CD4-positive, alpha-beta T cell (primary cell): ENCODE data around the gene HERC5. TPM values are rescaled to one million over a fixed set of nuclear protein-coding genes. Genes with fewer than 3 reads are reported as not detected.

ENCODE experiments used
- ATAC-seq: fragments of 200-7000 bp; cut with Tn5 transposase; one replicate; pipeline ENCODE4 v1.10.0; 2022; ENCODE audit warnings: mild to moderate bottlenecking; ENCODE audit not compliant: poor library complexity
- CTCF ChIA-PET: fragments of 350-600 bp; sonication (Branson Sonifier 250); formaldehyde crosslinking; loops from one replicate; lab custom pipeline; 2021; ENCODE audit warnings: antibody characterized with exemption, inconsistent platforms; lab: Charles Lee
- POLR2A ChIA-PET: fragments of 350-600 bp; sonication (Branson Sonifier 250); formaldehyde crosslinking; loops from one replicate; lab custom pipeline; 2021; ENCODE audit warnings: antibody characterized with exemption, inconsistent platforms; lab: Charles Lee
- DNase-seq, 14 experiments: peaks; one replicate each; pipeline ENCODE4 v3.0.0-alpha.2; 2013 to 2020; ENCODE audit warnings: mixed read lengths in 2 of 14
- H3K27ac ChIP-seq, 2 donors: one replicate each; pipeline versions ENCODE4 v1.5.1 to v1.7.0; 2013; ENCODE audit warnings: low read length in 2 of 2, low read depth in 1 of 2, mild to moderate bottlenecking in 1 of 2
- H3K27me3 ChIP-seq, 2 experiments: 1 replicate in 1 of 2; 2 replicates in 1 of 2; pipeline versions ENCODE4 v1.6.1 to v1.7.0; 2013; ENCODE audit warnings: low read length in 2 of 2, control low read depth in 1 of 2, mild to moderate bottlenecking in 1 of 2, moderate library complexity in 1 of 2; ENCODE audit not compliant: insufficient read depth in 2 of 2, control insufficient read depth in 1 of 2
- H3K36me3 ChIP-seq: one replicate; pipeline ENCODE4 v1.6.1; 2013; ENCODE audit warnings: low read length, control low read depth; ENCODE audit not compliant: insufficient read depth
- H3K4me1 ChIP-seq: one replicate; pipeline ENCODE4 v1.6.1; 2013; ENCODE audit warnings: low read length, control low read depth; ENCODE audit not compliant: insufficient read depth
- H3K4me3 ChIP-seq: one replicate; pipeline ENCODE4 v1.5.1; 2013; ENCODE audit warnings: mild to moderate bottlenecking, low read length, moderate library complexity
- H3K9me3 ChIP-seq, 2 experiments: 1 replicate in 1 of 2; 2 replicates in 1 of 2; pipeline versions ENCODE4 v1.6.1 to v1.7.0; 2013; ENCODE audit warnings: low read length in 2 of 2, mild to moderate bottlenecking in 2 of 2, control low read depth in 1 of 2, moderate library complexity in 1 of 2; ENCODE audit not compliant: control insufficient read depth in 1 of 2, insufficient read depth in 1 of 2
- H3K27ac Mint-ChIP-seq: one replicate; pipeline ENCODE4 v1.8.0; 2020; ENCODE audit warnings: mixed read lengths
- H3K27me3 Mint-ChIP-seq: one replicate; pipeline ENCODE4 v1.8.0; 2021; ENCODE audit warnings: mixed read lengths
- H3K36me3 Mint-ChIP-seq: one replicate; pipeline ENCODE4 v1.8.0; 2021; ENCODE audit warnings: low read depth, mixed read lengths
- H3K4me1 Mint-ChIP-seq: one replicate; pipeline ENCODE4 v1.8.0; 2021; ENCODE audit warnings: low read depth, mixed read lengths
- H3K4me3 Mint-ChIP-seq: one replicate; pipeline ENCODE4 v1.8.0; 2020; ENCODE audit warnings: mild to moderate bottlenecking, mixed read lengths
- H3K9me3 Mint-ChIP-seq: one replicate; pipeline ENCODE4 v1.8.0; 2020; ENCODE audit warnings: mixed read lengths
- CTCF ChIP-seq: fragments of 200-600 bp; IDR thresholded peaks from one replicate; pipeline ENCODE4 v1.8.0; 2022; ENCODE audit warnings: antibody characterized with exemption, mild to moderate bottlenecking
- intact Hi-C, 2 experiments: fragments of 100-400 bp; cut with DNase I in 1 of 2; cut with micrococcal nuclease in 1 of 2; formaldehyde crosslinking; loops; one replicate each; pipeline versions ENCODE4 v1.15.1 to v1.9.0; 2023 to 2025; cut with DNase I, micrococcal nuclease
- total RNA-seq, 174 experiments: library from RNA in 2 of 174; stranded (reverse) in 2 of 174; gene quantifications; one replicate each; pipeline ENCODE4 v1.2.3 and lab custom pipeline; 2021 to 2026

HERC5 gene
- total RNA-seq, 2 experiments from 2014 or later, result 23.6 to 23.9 TPM

- peak in 9 of 14 experiments; percentile 3 to 58 (median 31) for DNase-seq
- peak overlapping the region; percentile 85 for H3K4me3 ChIP-seq
- peak overlapping the region; percentile 85 for H3K27ac Mint-ChIP-seq
- no peaks in the 10 kb centered on the region for H3K9me3 Mint-ChIP-seq
- TF ChIP-seq CTCF, result no peak
- H3K27ac ChIP-seq, result no peak overlapping the region
- peaks cover 49% of the 10 kb centered on the region for H3K4me1 Mint-ChIP-seq
- no peaks in the 10 kb centered on the region for H3K9me3 ChIP-seq
- H3K27me3 Mint-ChIP-seq, result no peaks in the 10 kb centered on the region
- H3K36me3 Mint-ChIP-seq, result peaks cover 24% of the 10 kb centered on the region
- CTCF ChIA-PET, result interaction anchor here (1.1 to 1.6 kb wide), 3 partner anchors 12 to 79 kb away, joined by 3 to 5 read pairs (median 4); partner anchors contain the start of gene HERC6
- intact Hi-C loops, result loop anchor here (1.0 to 10.0 kb wide), 6 partner anchors 65 to 1523 kb away; partner anchors contain the start of genes PPM1K (in 2 of the 2), AFF1 (in 1 of the 2), HERC3 (in 1 of the 2) and HERC6 (in 1 of the 2)
- no peaks in the 10 kb centered on the region for H3K36me3 ChIP-seq
- H3K4me3 Mint-ChIP-seq, result peak overlapping the region; percentile 96
- no peaks in the 10 kb centered on the region for H3K27me3 ChIP-seq
- peak; percentile 58 for ATAC-seq
- peaks cover 20% of the 10 kb centered on the region for H3K4me1 ChIP-seq
- POLR2A ChIA-PET, result interaction anchor here (0.7 to 4.6 kb wide), 28 partner anchors 8 to 1523 kb away, joined by 3 to 155 read pairs (median 5); partner anchors contain the start of genes AFF1, HERC3, HERC6 and PPM1K
These were observed 586 bp downstream of the HERC5 start for GRCh38 chr4:88457307-88458103.

DNA sequence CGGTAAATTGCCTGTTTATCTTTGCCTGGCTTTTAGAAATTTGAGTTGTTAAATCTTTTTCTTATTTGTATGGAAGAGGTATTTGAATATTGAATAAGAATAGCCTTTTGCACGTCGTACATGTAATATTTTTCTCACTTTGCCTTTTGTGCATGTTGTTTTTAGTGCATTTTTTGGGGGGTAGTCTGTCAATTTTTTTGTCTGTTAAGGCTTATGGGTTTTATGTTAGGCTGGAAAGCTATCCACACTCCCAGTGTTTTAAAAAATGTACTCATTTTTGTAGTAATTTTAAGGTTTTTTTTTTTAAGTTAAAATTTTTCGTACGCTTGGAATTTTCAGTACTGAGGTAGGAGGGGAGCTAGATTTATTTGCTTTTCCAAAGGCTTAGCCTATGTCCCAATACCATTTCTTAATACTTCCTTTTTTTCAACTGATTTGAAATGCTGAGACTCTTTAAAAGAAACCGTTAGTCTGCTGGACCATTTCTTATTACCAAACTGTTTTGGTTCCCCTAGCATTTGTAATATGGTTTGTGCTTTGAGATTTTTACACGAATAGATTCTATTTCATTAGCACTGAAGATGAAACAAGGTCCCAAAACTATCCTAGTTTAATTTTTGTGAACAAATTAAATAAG lies 1.3 kb downstream of the HERC5 start:
- Histone ChIP-seq H3K36me3 (peaks cover under 1% of the 10 kb centered on the region), H3K4me1 (peaks cover 20% of the 10 kb centered on the region), H3K27ac (no peak overlapping the region), H3K9me3 (no peaks in the 10 kb centered on the region), H3K27me3 (no peaks in the 10 kb centered on the region), H3K4me3 (peak overlapping the region; percentile 85)
- H3K4me3 Mint-ChIP-seq, result peak overlapping the region; percentile 96
- peaks cover 49% of the 10 kb centered on the region for H3K4me1 Mint-ChIP-seq
- intact Hi-C loops, result loop anchor here (5.0 to 10.0 kb wide), 3 partner anchors 64 to 1523 kb away; partner anchors contain the start of genes AFF1 (in 1 of the 2), HERC3 (in 1 of the 2) and PYURF (in 1 of the 2)
- peak overlapping the region; percentile 71 for H3K27ac Mint-ChIP-seq
- peaks cover 30% of the 10 kb centered on the region for H3K36me3 Mint-ChIP-seq
- H3K27me3 Mint-ChIP-seq, result no peaks in the 10 kb centered on the region
- ATAC-seq (no peak), DNase-seq (peak in 1 of 14 experiments; percentile 5)
- H3K9me3 Mint-ChIP-seq, result no peaks in the 10 kb centered on the region
- no peak for TF ChIP-seq CTCF
- ChIA-PET CTCF (no interaction called here), POLR2A (interaction anchor here (0.7 to 4.6 kb wide), 9 partner anchors 10 to 175 kb away, joined by 3 to 155 read pairs (median 14); partner anchors contain the start of genes HERC3, HERC6 and PPM1K)

- H3K9me3 Mint-ChIP-seq, result no peaks in the 10 kb centered on the region
- Histone ChIP-seq H3K9me3 (no peaks in the 10 kb centered on the region), H3K36me3 (peaks cover 33% of the 10 kb centered on the region), H3K4me3 (no peak overlapping the region), H3K27me3 (no peaks in the 10 kb centered on the region), H3K27ac (no peak overlapping the region), H3K4me1 (peaks cover 2% of the 10 kb centered on the region)
- DNase-seq, result peak in 1 of 14 experiments; percentile 28
- CTCF ChIA-PET, result no interaction called here
- H3K36me3 Mint-ChIP-seq, result peaks cover 73% of the 10 kb centered on the region
- peaks cover 19% of the 10 kb centered on the region for H3K4me1 Mint-ChIP-seq
- no peaks in the 10 kb centered on the region for H3K27me3 Mint-ChIP-seq
- no peak overlapping the region for H3K27ac Mint-ChIP-seq
- no peak overlapping the region for H3K4me3 Mint-ChIP-seq
- peak; percentile 21 for ATAC-seq
- TF ChIP-seq CTCF, result no peak
- intact Hi-C loops, result loop anchor here in 1 of 2 experiments (10.0 kb wide), 1 partner anchor 649 kb away; the partner anchor contains the start of gene TIGD2
- POLR2A ChIA-PET, result interaction anchor here (1.4 kb wide), 1 partner anchor 9 kb away, joined by 9 read pairs; the partner anchor contains the start of gene HERC5
These were observed 8.8 kb downstream of the HERC5 start for GRCh38 chr4:88465653-88466192.
